Esophagus muscularis mucosa (tissue), 4 donors: ENCODE data around the gene FUT8. TPM values are rescaled to one million over a fixed set of nuclear protein-coding genes. Genes with fewer than 3 reads are reported as not detected.

Experiments
- DNase-seq: peaks from one replicate; pipeline ENCODE4 v3.0.0-alpha.2; 2017; ENCODE audit errors: extremely low spot score
- H3K27ac ChIP-seq, 4 donors: fragments of 200-600 bp; sonication (generic); replicated peaks in 1 of 4; 1 replicate in 3 of 4; 2 replicates in 1 of 4; pipeline ENCODE4 v1.5.1; 2016 to 2019; ENCODE audit warnings: mild to moderate bottlenecking in 1 of 4
- H3K27me3 ChIP-seq, 4 donors: fragments of 200-600 bp; sonication (generic); one replicate each; pipeline versions ENCODE4 v1.5.1 to v1.6.0; 2016 to 2019
- H3K36me3 ChIP-seq, 4 donors: fragments of 200-600 bp; sonication (generic); one replicate each; pipeline ENCODE4 v1.5.1; 2016 to 2019
- H3K4me1 ChIP-seq, 4 donors: fragments of 200-600 bp; sonication (generic); one replicate each; pipeline ENCODE4 v1.5.1; 2016 to 2019
- H3K4me3 ChIP-seq, 4 donors: fragments of 200-600 bp; sonication (generic); 1 replicate in 2 of 4; 2 replicates in 2 of 4; pipeline ENCODE4 v1.5.1; 2016 to 2019; ENCODE audit warnings: mild to moderate bottlenecking in 4 of 4, moderate library complexity in 1 of 4
- H3K9me3 ChIP-seq, 4 donors: fragments of 200-600 bp; sonication (generic); 1 replicate in 3 of 4; 2 replicates in 1 of 4; pipeline ENCODE4 v1.5.1; 2016 to 2019
- EP300 ChIP-seq: sonication (generic); formaldehyde crosslinking; IDR thresholded peaks from one replicate; pipeline ENCODE4 v1.6.1; 2017; ENCODE audit warnings: antibody characterized with exemption
- POLR2A ChIP-seq: fragments of 450-650 bp; IDR thresholded peaks from one replicate; pipeline ENCODE4 v1.6.1; 2017; ENCODE audit warnings: antibody characterized with exemption, moderate library complexity, mild to moderate bottlenecking, low read depth
- POLR2AphosphoS5 ChIP-seq, 2 donors: sonication (generic); formaldehyde crosslinking; IDR thresholded peaks; one replicate each; pipeline ENCODE4 v1.6.1; 2017; ENCODE audit warnings: antibody characterized with exemption in 2 of 2
- WGBS: methylation state at CpG from one replicate; pipeline ENCODE4 v1.1.5; 2018; 5-methylcytosine and 5-hydroxymethylcytosine counted together
- intact Hi-C: fragments of 100-400 bp; cut with DNase I; formaldehyde crosslinking; loops from one replicate; pipeline ENCODE4 v1.15.1; 2023
- total RNA-seq, 4 donors: library from RNA; depleted of rRNA; stranded (reverse); fragments of >200 nt; gene quantifications; one replicate each; pipeline versions ENCODE4 v1.1.0 to v1.2.1, GENCODE V29; 2016
- TF ChIP-seq, protein P1 (sequence below), 3 experiments: fragments of 200-600 bp in 2 of 3; fragments of 450-650 bp in 1 of 3; sonication (generic) in 2 of 3; IDR thresholded peaks; one replicate each; pipeline ENCODE4 v1.5.1; 2017 to 2019; ENCODE audit warnings: antibody characterized with exemption in 3 of 3, mild to moderate bottlenecking in 2 of 3, moderate library complexity in 1 of 3

Gene FUT8
- total RNA-seq, 4 donors from 2014 or later = 12.8 to 22.2 (median 20.1) TPM

DNA sequence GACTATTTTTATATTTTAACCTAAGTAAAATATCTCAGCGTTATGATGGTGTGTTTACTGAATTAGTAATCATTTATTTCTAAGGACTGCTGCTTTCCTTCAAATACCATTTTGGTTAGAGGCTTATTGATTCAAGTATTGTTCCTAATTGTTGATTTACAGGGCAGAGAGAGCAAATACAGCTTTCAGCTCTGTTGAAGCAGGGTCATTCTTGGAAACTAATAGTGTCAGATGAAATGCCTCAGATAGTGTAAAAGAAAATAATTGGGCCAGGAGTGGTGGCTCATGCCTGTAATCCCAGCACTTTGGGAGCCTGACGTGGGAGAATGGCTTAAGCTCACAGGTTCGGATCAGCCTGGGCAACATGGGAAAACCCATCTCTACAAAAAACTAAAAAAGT lies 249.3 kb downstream of the FUT8 start:
- no peaks in the 10 kb centered on the region for H3K4me1 ChIP-seq
- H3K27ac ChIP-seq = no peak overlapping the region
- TF ChIP-seq EP300 (no peak), POLR2A (no peak), POLR2AphosphoS5 (IDR thresholded peaks at IDR 0.05) (no peak)
- TF ChIP-seq, protein P1, sequence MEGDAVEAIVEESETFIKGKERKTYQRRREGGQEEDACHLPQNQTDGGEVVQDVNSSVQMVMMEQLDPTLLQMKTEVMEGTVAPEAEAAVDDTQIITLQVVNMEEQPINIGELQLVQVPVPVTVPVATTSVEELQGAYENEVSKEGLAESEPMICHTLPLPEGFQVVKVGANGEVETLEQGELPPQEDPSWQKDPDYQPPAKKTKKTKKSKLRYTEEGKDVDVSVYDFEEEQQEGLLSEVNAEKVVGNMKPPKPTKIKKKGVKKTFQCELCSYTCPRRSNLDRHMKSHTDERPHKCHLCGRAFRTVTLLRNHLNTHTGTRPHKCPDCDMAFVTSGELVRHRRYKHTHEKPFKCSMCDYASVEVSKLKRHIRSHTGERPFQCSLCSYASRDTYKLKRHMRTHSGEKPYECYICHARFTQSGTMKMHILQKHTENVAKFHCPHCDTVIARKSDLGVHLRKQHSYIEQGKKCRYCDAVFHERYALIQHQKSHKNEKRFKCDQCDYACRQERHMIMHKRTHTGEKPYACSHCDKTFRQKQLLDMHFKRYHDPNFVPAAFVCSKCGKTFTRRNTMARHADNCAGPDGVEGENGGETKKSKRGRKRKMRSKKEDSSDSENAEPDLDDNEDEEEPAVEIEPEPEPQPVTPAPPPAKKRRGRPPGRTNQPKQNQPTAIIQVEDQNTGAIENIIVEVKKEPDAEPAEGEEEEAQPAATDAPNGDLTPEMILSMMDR (IDR thresholded peaks at IDR 0.05) = no peak
- H3K9me3 ChIP-seq = no peaks in the 10 kb centered on the region
- H3K27me3 ChIP-seq = no peaks in the 10 kb centered on the region
- no peak overlapping the region for H3K4me3 ChIP-seq
- intact Hi-C loops = no loop called here
- no peaks in the 10 kb centered on the region for H3K36me3 ChIP-seq
- DNase-seq = no peak
- WGBS = 94% methylated on average over 3 of the region's 3 CpGs

DNA sequence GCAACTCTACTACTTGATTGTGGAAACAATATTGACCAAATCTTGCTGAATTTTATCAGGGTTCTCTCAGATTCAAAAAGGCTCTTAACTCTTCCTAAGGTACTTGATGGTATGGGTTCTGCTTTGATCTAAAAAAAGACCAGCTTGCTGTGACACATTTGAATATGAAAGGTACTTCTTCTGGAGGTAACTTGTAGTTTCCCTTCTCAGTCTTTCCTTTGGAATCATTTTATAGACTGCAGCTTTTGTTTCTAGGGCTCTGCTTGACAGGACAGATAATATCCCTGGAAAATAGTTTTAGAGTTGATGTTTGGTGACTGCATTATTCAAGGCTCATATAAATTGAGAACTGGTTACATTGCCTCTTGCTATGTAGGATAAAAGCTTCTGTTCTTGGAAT lies 251.9 kb downstream of the FUT8 start:
- TF ChIP-seq, protein P1 (IDR thresholded peaks at IDR 0.05) = no peak
- TF ChIP-seq EP300 = no peak
- no peak for TF ChIP-seq POLR2AphosphoS5 (IDR thresholded peaks at IDR 0.05)
- no peak for TF ChIP-seq POLR2A
- intact Hi-C loops = no loop called here
- Histone ChIP-seq H3K36me3 (peaks cover 0 to 4% (median 0%) of the 10 kb centered on the region in 4 donors), H3K27me3 (no peaks in the 10 kb centered on the region), H3K4me3 (no peak overlapping the region), H3K27ac (no peak overlapping the region), H3K9me3 (no peaks in the 10 kb centered on the region), H3K4me1 (no peaks in the 10 kb centered on the region)
- DNase-seq = no peak

DNA sequence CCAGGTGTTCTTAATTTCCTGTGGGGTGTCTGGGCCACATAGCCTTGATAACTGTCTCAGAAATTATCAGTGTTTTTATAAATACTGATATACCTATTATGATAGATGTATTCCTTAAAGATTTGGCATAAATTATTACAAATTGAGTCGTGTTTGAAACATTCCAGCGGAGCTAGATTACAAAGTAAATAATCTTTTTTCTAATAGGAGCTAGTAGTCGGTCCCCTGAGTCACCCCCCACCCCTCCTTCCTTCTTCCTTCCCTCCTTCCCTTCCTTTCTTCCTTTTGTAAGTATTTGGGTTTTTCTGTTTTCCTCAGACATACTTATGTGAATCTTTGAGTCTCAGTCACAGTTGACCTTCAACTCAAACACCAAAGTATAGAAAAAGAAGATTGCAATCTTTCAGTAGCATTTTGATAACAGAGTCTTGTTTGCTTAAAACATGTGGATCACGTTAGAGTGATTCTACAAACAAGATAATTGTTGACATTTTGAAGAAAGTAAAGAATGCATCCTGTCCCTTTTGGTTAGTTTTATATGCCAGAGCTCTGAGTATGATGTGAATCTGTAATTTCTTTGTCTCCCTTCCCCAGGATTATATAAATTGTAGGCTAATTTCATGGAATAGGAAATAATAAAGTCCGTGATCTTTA lies 264.0 kb downstream of the FUT8 start:
- H3K9me3 ChIP-seq = no peaks in the 10 kb centered on the region
- H3K36me3 ChIP-seq = no peaks in the 10 kb centered on the region
- H3K4me3 ChIP-seq = no peak overlapping the region
- TF ChIP-seq POLR2AphosphoS5 (IDR thresholded peaks at IDR 0.05) = no peak
- no peak for TF ChIP-seq POLR2A
- TF ChIP-seq, protein P1 (IDR thresholded peaks at IDR 0.05) = no peak
- TF ChIP-seq EP300 = no peak
- no peak for DNase-seq
- H3K4me1 ChIP-seq = no peaks in the 10 kb centered on the region
- WGBS = 48% methylated on average over 5 of the region's 5 CpGs
- H3K27ac ChIP-seq = no peak overlapping the region
- intact Hi-C loops = no loop called here
- no peaks in the 10 kb centered on the region for H3K27me3 ChIP-seq

DNA sequence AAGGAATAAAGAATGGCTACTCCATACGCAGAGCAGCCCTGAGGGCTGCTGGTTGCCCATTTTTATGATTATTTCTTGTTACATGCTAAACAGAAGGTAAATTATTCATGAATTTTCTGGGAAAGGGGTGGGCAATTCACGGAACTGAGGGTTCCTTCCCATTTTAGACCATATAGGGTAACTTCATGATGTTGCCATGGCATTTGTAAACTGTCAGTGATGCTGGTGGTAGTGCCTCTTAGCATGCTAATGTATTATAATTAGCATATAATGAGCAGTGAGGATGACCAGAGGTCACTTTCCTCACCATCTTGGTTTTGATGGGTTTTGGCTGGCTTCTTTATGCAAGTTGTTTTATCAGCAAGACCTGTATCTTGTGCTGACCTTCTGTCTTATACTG lies 273.0 kb downstream of the FUT8 start:
- no peaks in the 10 kb centered on the region for H3K36me3 ChIP-seq
- TF ChIP-seq EP300 = no peak
- TF ChIP-seq POLR2A = no peak
- TF ChIP-seq POLR2AphosphoS5 (IDR thresholded peaks at IDR 0.05) = no peak
- TF ChIP-seq, protein P1 (IDR thresholded peaks at IDR 0.05) = no peak
- intact Hi-C loops = no loop called here

DNA sequence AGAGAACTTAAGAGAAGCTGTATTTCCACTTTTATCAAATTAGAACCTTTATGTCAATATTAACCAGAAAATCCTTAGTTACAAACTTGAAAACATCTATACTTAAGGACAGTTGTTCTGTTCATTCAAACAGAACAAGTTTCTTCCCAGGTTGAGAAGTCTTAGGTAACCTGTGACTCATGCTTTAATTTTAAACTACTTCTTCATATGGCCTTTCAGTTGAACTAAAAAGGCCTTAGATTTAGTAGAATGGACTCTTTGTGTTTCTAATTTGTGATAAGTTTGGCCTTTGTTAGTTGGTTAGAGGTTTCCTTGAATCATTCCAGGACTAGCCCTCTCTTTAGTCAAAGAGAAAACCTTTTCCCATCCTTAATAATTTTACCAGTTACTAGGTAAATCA lies 274.2 kb downstream of the FUT8 start:
- intact Hi-C loops = no loop called here
- Histone ChIP-seq H3K9me3 (no peaks in the 10 kb centered on the region), H3K36me3 (no peaks in the 10 kb centered on the region), H3K4me3 (no peak overlapping the region), H3K27ac (no peak overlapping the region), H3K27me3 (no peaks in the 10 kb centered on the region), H3K4me1 (no peaks in the 10 kb centered on the region)
- no peak for TF ChIP-seq EP300
- TF ChIP-seq POLR2AphosphoS5 (IDR thresholded peaks at IDR 0.05) = no peak
- no peak for DNase-seq

More for the DNA sequence above, 273.0 kb downstream of the FUT8 start:
- no peaks in the 10 kb centered on the region for H3K27me3 ChIP-seq
- H3K27ac ChIP-seq = no peak overlapping the region
- H3K4me3 ChIP-seq = no peak overlapping the region
- 95% methylated on average over 2 of the region's 2 CpGs for WGBS
- no peaks in the 10 kb centered on the region for H3K9me3 ChIP-seq
- DNase-seq = no peak
- no peaks in the 10 kb centered on the region for H3K4me1 ChIP-seq
